Activated CD8-positive, alpha-beta memory T cell treated with anti-CD3 and anti-CD28 coated beads for 1 hour (primary cell): Measurements from ENCODE around the gene RER1.
A peak's percentile ranks its signal among the peaks of the same experiment; 100 is the strongest.

Source experiments
- DNase-seq, 2 donors: peaks; one replicate each; pipeline ENCODE4 v3.0.0-alpha.2; 2020; ENCODE audit warnings: low read depth in 1 of 2; ENCODE audit errors: extremely low read depth in 1 of 2

RER1 gene, protein sequence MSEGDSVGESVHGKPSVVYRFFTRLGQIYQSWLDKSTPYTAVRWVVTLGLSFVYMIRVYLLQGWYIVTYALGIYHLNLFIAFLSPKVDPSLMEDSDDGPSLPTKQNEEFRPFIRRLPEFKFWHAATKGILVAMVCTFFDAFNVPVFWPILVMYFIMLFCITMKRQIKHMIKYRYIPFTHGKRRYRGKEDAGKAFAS

GRCh38 chr1:2391041-2391930 lies at the start of gene RER1, which contains the start of gene MORN1:
TSS of gene RER1 (plus strand) at chr1:2391841. CDS start at chr1:2395791, 3,950 bp downstream.
TSS of gene MORN1 (minus strand) at chr1:2391554. CDS start at chr1:2391533, 21 bp downstream.
- DNase-seq: peak; percentile 96 to 98

GRCh38 chr1:2342384-2343022 lies 49.1 kb upstream of the RER1 start:
- no peak for DNase-seq

- no peak for DNase-seq
Measured at GRCh38 chr1:2343023-2343935, 48.4 kb upstream of the RER1 start.

- no peak for DNase-seq
Measured at GRCh38 chr1:2344121-2344681, 47.4 kb upstream of the RER1 start.

- DNase-seq: no peak
Measured at GRCh38 chr1:2344744-2345296, 46.8 kb upstream of the RER1 start.

- DNase-seq: no peak
Measured at GRCh38 chr1:2345297-2346075, 46.2 kb upstream of the RER1 start.

DNA sequence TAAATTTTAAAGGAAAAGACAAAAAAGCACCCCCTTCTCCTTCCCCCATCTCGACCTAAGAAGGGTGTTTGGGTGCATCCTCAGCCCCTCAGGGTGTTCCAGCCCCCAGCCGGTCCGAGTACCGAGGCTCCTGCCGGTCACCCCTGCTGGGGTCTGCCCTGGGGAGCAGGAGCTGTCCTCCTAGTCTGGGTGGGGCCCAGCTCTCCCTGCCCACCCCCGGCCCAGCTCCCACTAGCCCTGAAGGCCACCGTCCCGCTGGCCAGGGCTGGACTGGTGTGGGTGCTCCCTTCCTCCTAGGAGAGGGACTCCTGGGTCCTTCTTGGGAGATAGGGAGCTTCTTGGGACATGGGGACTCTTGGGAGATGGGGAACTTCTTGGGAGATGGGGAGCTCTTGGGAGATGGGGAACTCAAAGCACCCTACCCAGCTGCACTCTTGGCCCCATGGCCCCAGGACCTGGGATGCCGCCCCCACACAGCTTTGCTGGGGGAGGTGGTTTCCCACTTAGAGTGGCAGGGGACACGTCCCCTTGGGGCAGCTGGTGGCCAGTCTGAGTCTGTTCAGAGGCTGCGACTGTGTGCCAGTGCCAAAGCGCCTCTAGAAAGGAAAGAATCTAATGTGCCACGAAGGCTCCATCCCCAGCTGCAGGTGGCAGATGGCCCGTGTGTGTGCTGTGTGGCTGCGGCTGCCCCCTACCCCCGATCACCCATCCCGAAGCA lies 44.8 kb upstream of the RER1 start:
- no peak for DNase-seq

DNA sequence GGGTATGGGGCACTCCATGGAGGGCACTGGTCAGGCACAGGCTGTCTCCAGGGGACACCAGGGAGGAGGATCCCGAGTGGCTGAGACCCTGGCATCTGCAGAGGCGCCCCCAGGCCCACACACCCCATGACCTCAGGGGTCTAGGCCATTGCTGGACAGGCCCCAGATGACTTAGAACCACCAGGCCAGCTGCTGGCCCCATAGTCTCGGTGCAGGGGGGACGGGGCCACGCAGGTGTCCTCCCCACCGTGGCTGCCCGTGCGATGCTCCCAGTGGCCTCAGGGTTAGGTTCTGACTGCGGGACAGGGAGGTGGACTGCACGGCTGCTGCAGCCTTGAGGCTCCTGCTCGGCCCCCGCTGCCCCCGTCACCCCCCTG lies 44.2 kb upstream of the RER1 start:
- DNase-seq: no peak

DNA sequence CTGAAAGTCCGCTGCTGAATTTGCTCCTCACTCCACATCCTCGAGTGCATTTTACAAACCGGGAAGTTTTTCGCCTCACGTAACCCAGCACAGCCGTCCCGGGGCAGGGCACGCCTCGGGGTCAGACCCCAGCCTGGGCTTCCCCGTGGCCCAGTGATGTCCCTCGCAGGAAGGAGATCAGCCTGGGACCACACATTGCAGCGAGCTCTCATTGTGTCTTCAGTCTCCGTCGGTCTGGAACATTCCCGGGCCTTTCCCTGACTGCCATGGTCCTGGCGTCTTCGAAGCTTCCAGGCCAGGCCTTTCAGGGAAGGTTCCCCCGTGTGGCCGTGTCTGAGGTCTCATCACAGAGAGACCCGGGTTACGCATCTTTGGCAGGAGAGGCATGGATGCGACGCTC lies 43.7 kb upstream of the RER1 start:
- no peak for DNase-seq

DNA sequence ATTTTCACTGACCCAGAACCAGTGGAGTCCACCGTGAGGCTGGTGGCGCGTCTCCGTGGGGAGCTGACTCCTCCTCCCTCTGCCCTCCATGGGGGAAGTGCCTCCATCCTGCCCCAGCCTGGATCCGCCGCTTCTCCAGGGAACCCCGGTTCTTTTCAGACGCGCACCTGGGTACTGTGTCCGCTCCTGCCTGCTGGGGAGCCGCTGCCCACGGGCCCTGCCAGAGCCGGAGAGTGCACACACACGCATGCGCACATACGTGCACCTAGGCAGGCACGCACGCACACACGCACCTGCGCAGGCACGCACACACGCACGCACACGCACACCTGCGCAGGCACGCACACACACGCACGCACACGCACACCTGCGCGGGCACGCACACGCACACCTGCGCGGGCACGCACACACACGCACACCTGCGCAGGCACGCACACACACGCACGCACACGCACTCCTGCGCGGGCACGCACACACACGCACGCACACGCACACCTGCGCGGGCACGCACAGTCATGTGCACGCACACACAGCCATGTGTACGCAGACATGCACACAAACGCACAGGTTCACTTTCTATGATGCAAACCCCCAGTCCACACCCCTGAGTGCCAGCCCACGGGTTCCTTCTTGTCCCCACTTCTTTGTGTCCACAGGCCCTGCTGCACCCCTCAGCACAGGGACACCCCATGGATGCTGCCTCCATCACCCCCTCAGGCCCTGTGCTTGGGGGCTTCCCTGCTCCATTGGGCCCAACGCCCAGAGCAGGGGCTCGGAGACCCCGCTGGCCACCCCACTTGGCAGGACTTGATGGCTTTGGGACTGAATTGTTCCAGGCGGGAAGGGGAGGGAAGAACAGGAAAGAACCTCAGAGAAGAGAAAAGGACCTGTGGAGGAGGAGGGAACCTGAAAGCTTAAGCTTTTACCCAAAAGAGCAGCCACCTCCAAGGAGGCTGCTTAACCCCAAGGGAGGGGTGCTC lies 43.0 kb upstream of the RER1 start:
- no peak for DNase-seq

- DNase-seq: no peak
Measured at GRCh38 chr1:2349806-2350205, 41.8 kb upstream of the RER1 start.

GRCh38 chr1:2350501-2350900 lies 41.1 kb upstream of the RER1 start:
- no peak for DNase-seq

DNA sequence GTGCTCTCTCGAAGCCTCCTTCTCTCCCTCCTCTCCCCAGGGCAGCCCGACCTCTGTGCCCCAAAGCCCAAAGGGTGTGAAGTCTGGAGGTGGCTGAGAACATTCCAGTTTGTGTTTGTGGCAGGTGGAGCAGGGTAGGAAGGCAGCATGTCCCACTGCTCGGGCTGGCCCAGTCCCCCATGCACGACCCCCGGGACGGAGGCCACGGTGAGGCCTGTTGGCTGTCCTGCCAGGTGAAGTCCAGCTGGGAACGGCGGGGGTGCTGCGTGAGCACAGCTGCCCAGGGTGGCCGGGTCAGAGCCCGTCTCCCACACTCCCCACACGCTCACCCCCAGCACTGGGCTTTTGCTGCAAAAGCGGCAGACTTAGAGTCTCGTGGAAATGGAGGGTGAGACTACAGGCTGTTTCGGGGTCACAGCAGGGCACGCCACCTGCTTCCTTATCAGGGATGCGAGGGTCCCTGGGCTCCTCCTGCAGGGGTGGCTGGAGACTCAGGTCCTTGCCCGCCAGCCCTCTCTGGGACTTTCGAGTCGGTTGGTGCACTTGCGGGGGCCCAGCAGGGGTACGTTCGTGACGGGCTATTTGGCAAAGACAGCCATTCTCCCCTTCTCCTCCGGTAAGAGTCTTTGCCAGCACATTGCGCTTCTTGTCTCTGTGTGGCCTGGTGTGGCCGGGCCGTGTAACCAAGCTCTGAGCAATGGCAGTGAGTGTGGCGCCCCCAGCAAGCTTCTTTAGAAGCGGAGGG lies 40.6 kb upstream of the RER1 start:
- DNase-seq: no peak

- DNase-seq: no peak
Measured at GRCh38 chr1:2351723-2352122, 39.9 kb upstream of the RER1 start.

DNA sequence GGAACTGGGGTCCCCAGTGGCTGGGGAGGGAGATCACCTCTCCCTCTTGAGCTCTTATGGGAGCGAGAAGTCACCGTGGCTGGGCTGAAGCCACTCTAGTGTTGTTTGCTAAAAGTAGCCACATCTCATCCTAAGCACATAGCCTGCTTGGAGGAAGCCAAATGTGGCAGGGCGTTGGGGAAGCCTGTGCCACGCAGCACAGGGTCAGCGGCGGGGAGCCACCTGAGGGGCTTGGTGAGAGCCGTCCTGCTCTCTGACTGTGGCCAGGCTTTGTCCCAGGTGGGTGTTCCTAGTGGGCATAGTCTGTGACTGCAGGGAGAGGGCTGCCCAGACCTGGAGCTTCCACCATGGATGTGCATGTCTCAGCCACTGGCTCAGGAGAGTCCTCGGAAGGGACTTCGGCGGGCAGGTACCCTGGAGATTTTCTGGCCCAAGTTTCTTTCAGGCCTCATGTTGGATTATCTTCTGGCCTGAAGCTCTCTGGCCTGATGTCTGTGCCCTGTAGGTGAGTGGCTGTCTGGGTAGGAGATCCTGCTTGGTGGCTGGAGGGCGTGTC lies 39.2 kb upstream of the RER1 start:
- no peak for DNase-seq

DNA sequence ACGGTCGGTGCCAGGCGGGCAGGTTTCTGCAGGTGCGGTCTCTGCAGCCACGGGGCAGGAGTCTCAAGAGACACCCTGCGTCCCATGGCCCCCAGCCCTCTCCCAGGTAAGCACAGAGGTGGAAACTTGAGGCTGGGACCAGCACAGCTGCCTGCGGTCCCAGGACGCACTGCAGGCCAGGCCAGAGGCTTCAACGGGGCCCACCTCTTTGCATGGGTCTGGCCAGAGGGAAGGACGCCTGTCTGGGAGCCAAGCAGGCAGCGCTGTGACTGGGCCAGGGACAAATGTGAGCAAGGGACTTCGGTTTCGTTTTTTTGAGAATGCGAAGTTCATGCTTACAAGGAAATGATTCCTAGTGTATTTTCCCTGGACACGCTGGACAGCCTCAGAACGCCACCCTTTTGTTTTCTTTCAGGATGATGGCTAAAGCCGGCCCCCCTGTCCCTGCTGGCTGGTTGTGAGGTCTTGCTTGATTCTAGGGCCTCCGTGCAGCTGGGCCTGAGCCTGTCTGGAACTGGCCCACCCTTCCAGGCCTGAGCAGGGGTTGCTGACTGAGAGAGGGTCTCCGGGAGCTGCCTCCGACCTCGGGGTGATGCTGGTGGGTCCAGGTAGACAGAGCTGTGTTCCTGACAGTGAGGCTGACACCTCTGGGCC lies 38.6 kb upstream of the RER1 start:
- no peak for DNase-seq
